Prostate gland (tissue), 2 donors: ENCODE measurements around the gene BHLHA15.

Source experiments
- POLR2A ChIP-seq: fragments of 450-650 bp; IDR thresholded peaks from one replicate; pipeline ENCODE4 v1.6.1; 2016; ENCODE audit warnings: antibody characterized with exemption, mild to moderate bottlenecking
- POLR2AphosphoS5 ChIP-seq: sonication (generic); formaldehyde crosslinking; IDR thresholded peaks from one replicate; pipeline ENCODE4 v1.6.1; 2017; ENCODE audit warnings: antibody characterized with exemption
- TF ChIP-seq, protein P1 (sequence below), 4 experiments: fragments of 200-600 bp in 2 of 4; fragments of 450-650 bp in 2 of 4; sonication (generic) in 2 of 4; IDR thresholded peaks; 1 replicate in 3 of 4; 2 replicates in 1 of 4; pipeline ENCODE4 v1.5.1; 2016 to 2019; ENCODE audit warnings: antibody characterized with exemption in 4 of 4, mild to moderate bottlenecking in 2 of 4, moderate library complexity in 2 of 4

DNA sequence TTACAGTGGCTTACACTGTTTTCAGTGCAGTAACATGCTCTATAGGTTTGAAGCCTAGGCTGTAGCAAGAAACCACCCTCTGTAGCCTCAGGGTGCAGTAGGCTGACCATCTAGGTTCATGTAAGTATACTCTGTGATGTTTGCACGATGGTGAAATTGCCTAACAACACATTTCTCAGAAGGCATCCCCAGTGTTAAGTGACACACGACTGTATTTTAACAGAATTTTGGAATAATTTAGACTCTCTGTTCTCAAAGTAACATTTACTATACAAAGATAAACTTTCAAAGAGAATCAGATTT, 44.6 kb upstream of the BHLHA15 start:
- TF ChIP-seq, protein P1, sequence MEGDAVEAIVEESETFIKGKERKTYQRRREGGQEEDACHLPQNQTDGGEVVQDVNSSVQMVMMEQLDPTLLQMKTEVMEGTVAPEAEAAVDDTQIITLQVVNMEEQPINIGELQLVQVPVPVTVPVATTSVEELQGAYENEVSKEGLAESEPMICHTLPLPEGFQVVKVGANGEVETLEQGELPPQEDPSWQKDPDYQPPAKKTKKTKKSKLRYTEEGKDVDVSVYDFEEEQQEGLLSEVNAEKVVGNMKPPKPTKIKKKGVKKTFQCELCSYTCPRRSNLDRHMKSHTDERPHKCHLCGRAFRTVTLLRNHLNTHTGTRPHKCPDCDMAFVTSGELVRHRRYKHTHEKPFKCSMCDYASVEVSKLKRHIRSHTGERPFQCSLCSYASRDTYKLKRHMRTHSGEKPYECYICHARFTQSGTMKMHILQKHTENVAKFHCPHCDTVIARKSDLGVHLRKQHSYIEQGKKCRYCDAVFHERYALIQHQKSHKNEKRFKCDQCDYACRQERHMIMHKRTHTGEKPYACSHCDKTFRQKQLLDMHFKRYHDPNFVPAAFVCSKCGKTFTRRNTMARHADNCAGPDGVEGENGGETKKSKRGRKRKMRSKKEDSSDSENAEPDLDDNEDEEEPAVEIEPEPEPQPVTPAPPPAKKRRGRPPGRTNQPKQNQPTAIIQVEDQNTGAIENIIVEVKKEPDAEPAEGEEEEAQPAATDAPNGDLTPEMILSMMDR (IDR thresholded peaks at IDR 0.05): no peak
- TF ChIP-seq POLR2AphosphoS5 (no peak), POLR2A (no peak)
